ENCODE measurements around the gene KCNMA1. TPM values are rescaled to one million over a fixed set of nuclear protein-coding genes. Genes with fewer than 3 reads are reported as not detected.

Gene KCNMA1
- total RNA-seq, 1 donor from 2014 or later = 94.3 TPM

DNA sequence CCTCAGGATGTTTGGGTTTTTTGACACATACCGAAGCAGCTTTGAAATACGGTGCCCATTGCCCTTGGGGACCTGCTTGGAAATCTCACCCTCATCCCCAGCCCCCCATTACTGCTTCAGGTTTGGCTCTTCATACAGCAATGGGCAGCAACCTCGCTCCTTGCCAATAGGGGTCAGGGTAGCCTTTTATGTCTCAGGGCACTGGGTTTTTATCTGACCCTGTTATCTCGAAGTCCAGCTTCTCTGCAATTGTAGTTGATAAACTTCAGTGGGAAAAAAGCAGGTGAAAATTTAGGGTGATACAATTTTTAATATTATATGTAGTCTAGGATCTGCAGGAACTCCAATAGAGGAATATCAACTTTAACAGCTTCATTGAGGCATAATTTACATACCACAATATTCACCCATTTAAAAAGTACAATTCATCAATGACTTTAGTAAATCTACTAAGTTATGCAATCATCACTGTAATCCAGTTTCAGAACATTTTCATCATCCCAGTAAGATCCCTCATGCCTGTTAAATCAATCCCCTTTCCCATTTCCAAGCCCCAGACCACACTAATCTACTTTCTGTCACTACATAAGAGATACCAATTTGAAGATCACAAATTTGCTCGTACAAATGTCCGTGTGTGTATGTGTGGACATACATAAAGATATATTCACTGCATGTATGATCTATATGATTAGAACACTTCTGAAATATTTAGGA, 386.2 kb downstream of the KCNMA1 start:
- no peaks in the 10 kb centered on the region for H3K36me3 ChIP-seq
- peaks cover 14% of the 10 kb centered on the region for H3K4me1 ChIP-seq
- no peak overlapping the region for H3K27ac ChIP-seq
- no peak for DNase-seq (ENCODE audit: extremely low spot score in 2 of 2)
- no peaks in the 10 kb centered on the region for H3K27me3 ChIP-seq
- intact Hi-C loops (cut with DNase I) = no loop called here
- TF ChIP-seq POLR2AphosphoS5 (IDR thresholded peaks at IDR 0.05; ENCODE audit: insufficient read depth in 1 of 2, low read depth in 1 of 2) (no peak), POLR2A (IDR thresholded peaks at IDR 0.05) (no peak)
- TF ChIP-seq, protein P1, sequence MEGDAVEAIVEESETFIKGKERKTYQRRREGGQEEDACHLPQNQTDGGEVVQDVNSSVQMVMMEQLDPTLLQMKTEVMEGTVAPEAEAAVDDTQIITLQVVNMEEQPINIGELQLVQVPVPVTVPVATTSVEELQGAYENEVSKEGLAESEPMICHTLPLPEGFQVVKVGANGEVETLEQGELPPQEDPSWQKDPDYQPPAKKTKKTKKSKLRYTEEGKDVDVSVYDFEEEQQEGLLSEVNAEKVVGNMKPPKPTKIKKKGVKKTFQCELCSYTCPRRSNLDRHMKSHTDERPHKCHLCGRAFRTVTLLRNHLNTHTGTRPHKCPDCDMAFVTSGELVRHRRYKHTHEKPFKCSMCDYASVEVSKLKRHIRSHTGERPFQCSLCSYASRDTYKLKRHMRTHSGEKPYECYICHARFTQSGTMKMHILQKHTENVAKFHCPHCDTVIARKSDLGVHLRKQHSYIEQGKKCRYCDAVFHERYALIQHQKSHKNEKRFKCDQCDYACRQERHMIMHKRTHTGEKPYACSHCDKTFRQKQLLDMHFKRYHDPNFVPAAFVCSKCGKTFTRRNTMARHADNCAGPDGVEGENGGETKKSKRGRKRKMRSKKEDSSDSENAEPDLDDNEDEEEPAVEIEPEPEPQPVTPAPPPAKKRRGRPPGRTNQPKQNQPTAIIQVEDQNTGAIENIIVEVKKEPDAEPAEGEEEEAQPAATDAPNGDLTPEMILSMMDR (IDR thresholded peaks at IDR 0.05) = no peak
- H3K4me3 ChIP-seq = no peak overlapping the region
- no peaks in the 10 kb centered on the region for H3K9me3 ChIP-seq

DNA sequence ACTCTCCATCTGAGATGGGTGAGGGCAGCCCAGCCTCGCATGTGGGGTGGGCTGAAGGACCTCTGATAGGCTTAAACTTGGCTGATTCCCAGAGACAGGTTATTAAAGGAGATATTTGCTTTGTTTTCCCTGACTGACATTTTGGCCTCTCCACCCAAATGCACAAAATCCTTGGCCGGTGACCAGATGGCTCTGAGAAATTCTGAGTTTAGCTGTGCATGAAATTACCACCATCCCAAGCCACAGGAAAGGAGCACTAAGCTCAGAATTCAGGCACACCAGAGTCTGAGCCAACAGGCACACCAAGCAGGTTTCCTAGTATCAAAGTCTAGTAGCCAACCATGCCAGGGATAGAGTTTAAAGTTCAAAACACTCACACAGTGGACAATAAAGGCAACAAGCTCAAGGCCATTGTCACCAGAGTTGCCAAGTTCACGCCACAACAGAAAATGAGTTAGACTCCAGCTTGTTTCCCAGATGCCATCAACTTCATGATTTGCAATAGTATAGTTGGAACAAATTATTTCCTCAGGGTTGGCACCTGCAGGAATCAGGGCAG, 387.6 kb downstream of the KCNMA1 start:
- H3K4me1 ChIP-seq = peaks cover 17% of the 10 kb centered on the region
- no peak overlapping the region for H3K27ac ChIP-seq
- intact Hi-C loops (cut with DNase I) = no loop called here
- TF ChIP-seq, protein P1 (IDR thresholded peaks at IDR 0.05) = no peak
- TF ChIP-seq POLR2AphosphoS5 (IDR thresholded peaks at IDR 0.05; ENCODE audit: insufficient read depth in 1 of 2, low read depth in 1 of 2) (no peak), POLR2A (IDR thresholded peaks at IDR 0.05) (no peak)
- no peaks in the 10 kb centered on the region for H3K27me3 ChIP-seq
- no peak overlapping the region for H3K4me3 ChIP-seq
- no peaks in the 10 kb centered on the region for H3K36me3 ChIP-seq
- no peaks in the 10 kb centered on the region for H3K9me3 ChIP-seq
- no peak for DNase-seq (ENCODE audit: extremely low spot score in 2 of 2)

DNA sequence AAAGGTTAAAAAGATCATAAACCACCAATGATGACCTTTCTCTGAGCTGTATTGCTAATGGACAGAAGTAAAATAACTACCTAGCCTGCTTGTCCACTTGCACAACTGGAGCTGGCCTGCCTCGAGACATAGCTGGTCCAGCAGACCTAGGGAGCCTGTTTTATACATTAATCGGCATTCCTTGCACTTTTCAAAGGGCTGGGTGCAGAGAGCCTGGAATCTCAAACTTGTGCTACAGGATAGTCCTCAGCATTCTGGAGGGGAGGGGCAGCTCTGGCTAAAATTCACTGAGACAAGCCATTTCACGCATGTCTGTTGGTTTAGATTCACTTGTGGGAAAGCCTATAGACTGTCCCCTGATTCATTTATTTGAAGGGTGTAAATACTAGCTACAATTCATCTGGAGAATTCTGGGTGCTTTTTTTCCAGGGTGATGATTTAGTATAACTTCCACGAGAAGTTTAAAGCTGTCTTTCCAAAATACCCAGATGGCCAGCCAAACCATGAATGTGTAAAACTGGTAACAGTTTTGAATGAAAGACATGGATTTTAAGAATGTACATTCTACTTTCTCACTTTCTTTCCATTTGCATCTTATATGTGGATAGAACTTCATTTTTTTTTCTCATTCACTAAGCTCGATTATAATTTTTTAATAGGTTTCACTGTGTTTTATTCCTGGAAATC, 389.4 kb downstream of the KCNMA1 start:
- H3K36me3 ChIP-seq = no peaks in the 10 kb centered on the region
- H3K4me1 ChIP-seq = peaks cover 19% of the 10 kb centered on the region
- TF ChIP-seq, protein P1 (IDR thresholded peaks at IDR 0.05) = no peak
- TF ChIP-seq POLR2A (IDR thresholded peaks at IDR 0.05) = no peak
- no peak for TF ChIP-seq POLR2AphosphoS5 (IDR thresholded peaks at IDR 0.05; ENCODE audit: insufficient read depth in 1 of 2, low read depth in 1 of 2)
- H3K4me3 ChIP-seq = no peak overlapping the region
- no peak overlapping the region for H3K27ac ChIP-seq
- no peaks in the 10 kb centered on the region for H3K27me3 ChIP-seq
- intact Hi-C loops (cut with DNase I) = no loop called here
- H3K9me3 ChIP-seq = no peaks in the 10 kb centered on the region
- DNase-seq (ENCODE audit: extremely low spot score in 2 of 2) = no peak

DNA sequence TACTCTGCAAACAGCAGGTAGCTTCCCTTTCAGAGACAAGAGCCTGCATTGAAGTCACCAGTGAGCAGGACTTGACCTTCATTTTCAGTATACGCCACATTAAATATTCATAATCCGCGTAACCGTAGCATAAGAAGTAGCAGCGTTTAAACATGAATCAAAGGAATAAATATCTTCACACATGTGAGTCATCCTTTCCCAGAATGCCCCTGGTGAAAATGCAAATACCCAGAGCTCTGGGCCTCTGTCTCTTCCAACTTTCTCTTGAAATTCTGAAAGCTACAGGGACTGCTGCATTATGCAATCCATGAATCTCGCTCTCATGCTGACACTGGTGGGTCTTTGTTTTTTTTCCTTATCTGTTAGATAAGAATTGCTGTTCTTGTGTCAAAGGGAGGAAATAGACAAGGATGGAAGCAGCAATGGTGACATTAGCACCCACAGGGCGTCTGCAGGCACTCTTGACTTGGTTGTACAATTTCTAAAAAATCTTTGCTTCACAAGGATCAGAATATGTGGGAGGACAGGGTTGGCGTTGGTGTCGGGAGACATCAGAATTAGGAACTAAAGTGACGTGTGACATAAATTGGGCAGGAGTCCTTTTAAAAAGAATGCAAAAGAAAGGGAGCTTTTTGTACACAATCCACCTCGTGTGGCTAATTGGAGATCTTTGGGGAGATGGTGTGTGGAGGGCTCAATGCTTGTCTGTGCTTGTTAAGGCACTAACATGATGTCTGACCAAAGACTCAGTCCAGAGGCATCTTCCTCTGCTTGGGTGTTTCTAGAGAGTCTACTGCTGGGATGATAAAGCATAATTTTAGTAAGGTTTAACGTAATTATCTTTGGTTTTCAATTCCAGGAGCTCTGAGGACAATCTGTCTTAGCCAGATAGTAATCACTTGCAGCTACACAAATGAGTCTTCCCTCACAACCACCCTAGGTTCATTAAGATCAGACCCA, 390.3 kb downstream of the KCNMA1 start:
- Histone ChIP-seq H3K27me3 (no peaks in the 10 kb centered on the region), H3K4me3 (no peak overlapping the region), H3K4me1 (peaks cover 18% of the 10 kb centered on the region), H3K9me3 (no peaks in the 10 kb centered on the region), H3K27ac (no peak overlapping the region), H3K36me3 (no peaks in the 10 kb centered on the region)
- TF ChIP-seq POLR2AphosphoS5 (IDR thresholded peaks at IDR 0.05; ENCODE audit: insufficient read depth in 1 of 2, low read depth in 1 of 2) (no peak), POLR2A (IDR thresholded peaks at IDR 0.05) (no peak)
- TF ChIP-seq, protein P1 (IDR thresholded peaks at IDR 0.05) = no peak
- intact Hi-C loops (cut with DNase I) = no loop called here
- DNase-seq (ENCODE audit: extremely low spot score in 2 of 2) = no peak

All from vagina (tissue), 2 donors.